NCI-H1436 treated with DMSO at 0.1 percent for 48 hours (cell line): ENCODE results near the gene PCYT1A.
"Not testable (repeated sequence)": the region's sequence is repeated elsewhere in the genome, so short reads cannot be mapped to it uniquely, and the experiment has no call there.

ENCODE experiments used
- DNase-seq: peaks from one replicate; lab custom pipeline; 2025; lab: John Stamatoyannopoulos, UW

Gene PCYT1A

DNA sequence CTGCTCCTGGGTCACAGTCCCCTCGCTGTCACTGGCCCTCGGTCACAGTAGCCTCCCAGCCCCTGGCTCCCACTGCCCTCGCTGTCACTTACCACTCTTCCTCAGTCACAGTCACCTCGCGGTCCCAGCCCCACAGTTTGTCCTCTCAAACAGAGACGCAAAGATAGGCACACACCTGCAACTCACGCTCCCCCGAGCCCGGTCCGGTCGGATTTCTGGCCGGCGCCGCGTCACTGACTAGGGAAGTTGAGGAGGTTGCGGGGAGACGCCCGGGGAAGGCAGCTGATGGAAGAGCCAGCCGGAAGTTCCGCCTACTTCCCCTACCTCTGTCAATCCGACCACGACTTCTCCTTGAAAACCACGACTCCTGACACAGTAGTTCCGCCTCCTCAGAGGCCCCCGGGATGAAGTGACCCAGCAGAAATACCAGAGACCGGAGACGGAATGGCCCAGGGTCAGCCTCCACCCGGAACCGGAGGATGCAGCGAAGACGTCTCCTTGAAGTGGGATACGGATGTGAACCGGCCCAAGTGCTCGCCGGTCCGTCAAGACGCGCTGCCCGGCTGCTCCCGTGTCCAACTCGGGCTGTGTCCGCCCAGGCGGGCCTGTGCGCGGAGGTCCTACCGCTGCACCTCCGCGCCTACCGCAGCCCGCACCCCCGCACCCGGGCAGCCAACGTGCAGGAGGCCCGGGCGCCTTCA is at the start of gene PCYT1A:
Gene PCYT1A, minus strand, starts transcription at position 287 of the 701 bp plus-strand sequence. CDS start 17,195 bp downstream, outside the sequence.
- DNase-seq = peak; percentile 89

DNA sequence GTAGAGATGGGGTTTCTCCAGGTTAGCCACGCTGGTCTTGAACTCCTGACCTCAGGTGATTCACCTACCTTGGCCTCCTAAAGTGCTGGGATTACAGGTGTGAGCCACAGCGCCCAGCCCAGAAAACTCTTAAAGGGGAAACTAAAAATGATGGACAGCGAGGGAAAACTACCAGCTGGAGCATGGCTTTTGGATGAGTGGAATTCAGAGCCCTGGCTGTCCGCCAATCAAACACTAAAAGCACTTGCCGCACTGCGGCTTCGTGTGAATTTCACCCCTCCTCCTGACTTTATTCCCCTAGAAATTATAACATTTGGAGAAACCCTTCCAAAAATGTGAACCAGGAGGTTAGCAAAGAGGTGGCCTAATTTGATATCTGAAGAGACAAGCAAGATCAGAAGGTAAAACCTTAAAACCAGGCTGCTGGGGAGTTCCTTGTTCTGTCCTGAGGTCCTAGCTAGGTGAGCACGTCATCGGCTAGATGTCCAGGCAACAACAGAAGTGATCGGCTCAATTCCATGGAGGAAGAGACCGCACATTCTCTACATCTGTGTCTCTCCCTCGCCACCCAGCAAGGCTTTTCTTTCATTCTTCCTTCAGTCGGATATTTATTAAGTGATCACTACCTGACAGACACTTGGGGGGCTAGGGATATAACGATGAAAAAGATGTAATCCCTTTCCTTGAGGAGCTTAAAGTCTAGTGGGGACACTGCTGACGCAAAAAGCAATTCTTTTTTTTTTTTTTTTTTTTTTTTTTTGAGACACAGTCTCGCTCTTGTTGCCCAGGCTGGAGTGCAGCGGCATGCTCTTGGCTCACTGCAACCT is 49.0 kb upstream of the PCYT1A start:
- DNase-seq = no peak

DNA sequence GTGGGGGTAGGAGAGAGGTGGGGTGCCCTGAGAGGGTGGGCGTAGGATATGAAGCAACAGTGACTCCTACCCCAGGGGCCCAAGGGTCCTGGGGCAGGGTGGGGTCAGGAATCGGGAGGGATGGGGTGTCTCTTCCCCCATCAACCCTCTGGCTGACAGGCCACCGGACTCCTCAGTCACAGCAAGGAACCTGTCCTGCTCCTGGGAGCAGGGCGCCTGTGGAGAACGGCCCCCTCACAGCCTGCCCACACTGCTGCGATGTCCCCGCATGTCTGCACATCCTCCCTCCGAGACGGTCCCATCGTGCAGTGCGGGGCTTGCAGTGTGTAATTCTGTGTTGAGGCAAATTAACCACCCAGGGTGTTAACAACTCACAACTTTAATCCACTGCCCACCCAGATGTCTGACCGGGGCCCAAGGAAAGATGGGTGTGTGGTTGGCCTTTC is 48.0 kb upstream of the PCYT1A start:
- no peak for DNase-seq

GRCh38 chr3:196334982-196335381 is 47.5 kb upstream of the PCYT1A start:
- DNase-seq = no peak

- DNase-seq = no peak
Observed at GRCh38 chr3:196332168-196332567, 44.6 kb upstream of the PCYT1A start.

- DNase-seq = no peak
Observed at GRCh38 chr3:196327405-196327804, 39.9 kb upstream of the PCYT1A start.

GRCh38 chr3:196326936-196327335 is 39.4 kb upstream of the PCYT1A start:
- DNase-seq = no peak

GRCh38 chr3:196323691-196324090 is 36.2 kb upstream of the PCYT1A start:
- no peak for DNase-seq

- no peak for DNase-seq
Observed at GRCh38 chr3:196323016-196323415, 35.5 kb upstream of the PCYT1A start.

GRCh38 chr3:196321162-196321561 is 33.6 kb upstream of the PCYT1A start:
- DNase-seq = no peak

- no peak for DNase-seq
Observed at GRCh38 chr3:196320137-196320536, 32.6 kb upstream of the PCYT1A start.

GRCh38 chr3:196317687-196318467 is 30.4 kb upstream of the PCYT1A start, which contains the start of gene DYNLT2B:
Gene DYNLT2B, minus strand, starts transcription at chr3:196318240. Its CDS starts 88 bp downstream, at chr3:196318152.
- peak; percentile 67 for DNase-seq

DNA sequence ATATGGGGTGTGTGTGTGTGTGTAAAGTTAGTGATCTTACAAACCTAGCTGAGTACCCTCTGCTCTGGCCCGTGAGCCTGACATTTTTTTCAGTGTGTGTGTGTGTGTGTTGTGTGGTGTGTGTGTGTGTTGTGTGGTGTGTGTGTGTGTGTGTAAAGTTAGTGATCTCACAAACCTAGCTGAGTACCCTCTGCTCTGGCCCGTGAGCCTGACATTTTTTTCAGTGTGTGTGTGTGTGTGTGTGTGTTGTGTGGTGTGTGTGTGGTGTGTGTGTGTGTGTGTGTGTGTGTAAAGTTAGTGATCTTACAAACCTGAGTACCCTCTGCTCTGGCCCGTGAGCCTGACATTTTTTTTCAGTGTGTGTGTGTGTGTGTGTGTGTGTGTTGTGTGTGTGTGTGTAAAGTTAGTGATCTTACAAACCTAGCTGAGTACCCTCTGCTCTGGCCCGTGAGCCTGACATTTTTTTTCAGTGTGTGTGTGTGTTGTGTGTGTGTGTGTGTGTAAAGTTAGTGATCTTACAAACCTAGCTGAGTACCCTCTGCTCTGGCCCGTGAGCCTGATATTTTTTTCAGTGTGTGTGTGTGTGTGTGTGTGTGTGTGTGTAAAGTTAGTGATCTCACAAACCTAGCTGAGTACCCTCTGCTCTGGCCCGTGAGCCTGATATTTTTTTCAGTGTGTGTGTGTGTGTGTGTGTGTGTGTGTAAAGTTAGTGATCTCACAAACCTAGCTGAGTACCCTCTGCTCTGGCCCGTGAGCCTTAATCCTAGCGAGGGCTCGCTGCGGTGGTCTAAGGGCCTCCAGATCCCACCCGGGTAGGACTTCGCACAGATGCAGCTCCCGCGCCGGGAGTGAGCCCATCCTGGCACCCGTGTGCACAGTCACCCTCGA is 29.5 kb upstream of the PCYT1A start:
- not testable (repeated sequence) for DNase-seq

DNA sequence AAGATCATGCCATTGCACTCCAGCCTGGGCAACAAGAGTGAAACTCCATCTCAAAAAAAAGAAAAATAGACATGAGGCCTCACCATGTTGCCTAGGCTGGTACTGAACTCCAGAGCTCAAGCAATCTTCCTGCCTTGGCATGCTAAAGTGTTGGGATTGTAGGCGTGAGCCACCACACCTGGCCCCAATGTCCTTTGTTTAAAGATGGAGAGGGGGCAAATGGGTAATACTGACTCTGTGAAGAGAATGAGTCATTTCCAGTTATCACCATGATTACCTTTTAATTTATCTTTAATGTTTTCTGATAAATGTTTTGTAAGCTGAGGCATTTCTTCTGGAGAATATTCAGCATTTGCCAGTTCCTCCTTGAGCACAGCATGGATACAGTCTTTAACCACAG is 28.3 kb upstream of the PCYT1A start:
- no peak for DNase-seq

GRCh38 chr3:196314597-196314996 is 27.1 kb upstream of the PCYT1A start:
- no peak for DNase-seq

- not testable (repeated sequence) for DNase-seq
Observed at GRCh38 chr3:196314086-196314485, 26.6 kb upstream of the PCYT1A start.

GRCh38 chr3:196302960-196303359 is 15.4 kb upstream of the PCYT1A start:
- not testable (repeated sequence) for DNase-seq

DNA sequence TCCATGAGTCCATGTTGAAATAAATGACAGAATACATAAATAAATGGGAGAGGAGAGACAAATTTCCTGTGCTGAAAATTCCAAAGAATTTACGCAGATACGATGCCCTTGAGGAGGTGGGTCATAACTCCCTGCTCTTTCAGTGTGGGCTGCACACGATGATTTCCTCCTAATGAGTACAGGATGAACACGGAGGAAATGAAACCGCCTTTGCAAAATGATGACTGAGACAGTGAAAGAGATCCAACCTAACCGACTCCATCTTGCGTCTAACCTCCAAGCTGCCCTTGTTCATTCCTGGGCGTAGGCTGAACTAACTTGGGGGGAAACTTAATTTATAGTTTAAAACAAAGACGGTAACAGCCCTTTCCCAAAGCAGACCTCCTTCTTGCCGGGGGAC is 15.0 kb upstream of the PCYT1A start:
- not testable (repeated sequence) for DNase-seq

DNA sequence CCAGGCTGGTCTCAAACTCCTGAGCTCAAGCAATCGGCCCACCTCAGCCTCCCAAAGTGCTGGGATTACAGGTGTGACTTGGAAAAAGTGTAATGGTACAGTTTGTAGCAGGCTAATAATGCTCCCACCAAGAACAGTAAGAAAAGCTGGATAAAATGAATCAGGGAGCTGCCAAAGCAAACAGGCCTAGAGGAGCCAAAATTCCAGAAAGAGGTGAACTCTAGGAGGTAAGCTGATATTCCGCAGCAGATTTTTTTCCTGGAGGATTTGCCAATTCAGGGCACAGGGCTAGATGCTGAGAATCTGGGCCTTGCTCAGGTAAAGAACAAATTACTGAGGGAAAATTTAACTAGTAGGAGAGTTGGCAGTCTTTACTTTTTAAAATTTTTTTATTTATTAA is 11.0 kb upstream of the PCYT1A start:
- no peak for DNase-seq

- DNase-seq = no peak
Observed at GRCh38 chr3:196292286-196292923, 4.9 kb upstream of the PCYT1A start.

DNA sequence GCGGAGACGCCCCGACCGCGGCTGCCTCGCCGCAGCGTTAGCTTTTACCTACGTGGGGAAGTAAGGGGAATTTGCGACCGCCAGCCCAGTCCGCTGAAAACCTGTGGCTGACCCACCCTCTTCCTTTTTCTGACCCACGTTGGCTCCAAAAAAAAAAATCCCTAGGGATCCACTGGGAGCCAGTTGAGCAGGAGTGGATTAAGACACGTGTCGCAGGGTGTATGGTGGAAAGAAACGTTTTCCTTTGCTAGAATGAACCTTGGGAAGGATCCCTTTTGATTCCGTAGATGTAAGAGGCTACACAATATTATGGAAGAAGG is 575 bp upstream of the PCYT1A start:
- no peak for DNase-seq
